Non-pigmented ciliary epithelial cell (primary cell): ENCODE measurements around the gene RASAL3.
"Not testable (repeated sequence)": the region's sequence is repeated elsewhere in the genome, so short reads cannot be mapped to it uniquely, and the experiment has no call there.

Source experiments
- DNase-seq: peaks from one replicate; pipeline ENCODE4 v3.0.0-alpha.2; 2010; ENCODE audit warnings: low read depth

The RASAL3 gene

GRCh38 chr19:15464394-15465385, at the start of gene RASAL3:
RASAL3 (minus strand) TSS chr19:15464544; CDS start chr19:15464358, 186 bp downstream.
- no peak for DNase-seq

- DNase-seq: no peak
Measured at GRCh38 chr19:15511671-15512424, 47.5 kb upstream of the RASAL3 start.

- DNase-seq: no peak
Measured at GRCh38 chr19:15508035-15508710, 43.8 kb upstream of the RASAL3 start, which contains the start of gene CYP4F22. CYP4F22 (plus strand) TSS chr19:15508525; CDS start chr19:15525337, 16,812 bp downstream.

- no peak for DNase-seq
Measured at GRCh38 chr19:15507068-15508034, 43.0 kb upstream of the RASAL3 start.

GRCh38 chr19:15506074-15506571, 41.8 kb upstream of the RASAL3 start:
- DNase-seq: no peak

- DNase-seq: no peak
Measured at GRCh38 chr19:15502264-15502663, 37.9 kb upstream of the RASAL3 start.

GRCh38 chr19:15501596-15501995, 37.3 kb upstream of the RASAL3 start:
- DNase-seq: no peak

- DNase-seq: no peak
Measured at GRCh38 chr19:15498910-15499309, 34.6 kb upstream of the RASAL3 start.

- no peak for DNase-seq
Measured at GRCh38 chr19:15498156-15498858, 34.0 kb upstream of the RASAL3 start.

- no peak for DNase-seq
Measured at GRCh38 chr19:15495151-15495550, 30.8 kb upstream of the RASAL3 start.

GRCh38 chr19:15488489-15489226, 24.3 kb upstream of the RASAL3 start:
- DNase-seq: no peak

GRCh38 chr19:15487038-15487437, 22.7 kb upstream of the RASAL3 start:
- no peak for DNase-seq

GRCh38 chr19:15485768-15486167, 21.4 kb upstream of the RASAL3 start:
- not testable (repeated sequence) for DNase-seq

GRCh38 chr19:15480996-15481395, 16.7 kb upstream of the RASAL3 start:
- not testable (repeated sequence) for DNase-seq

GRCh38 chr19:15479391-15480345, 15.3 kb upstream of the RASAL3 start, which contains the start of gene PGLYRP2:
PGLYRP2 (minus strand) TSS chr19:15479501; CDS start chr19:15479371, 130 bp downstream.
- DNase-seq: no peak

GRCh38 chr19:15476325-15476724, 12.0 kb upstream of the RASAL3 start:
- no peak for DNase-seq

- no peak for DNase-seq
Measured at GRCh38 chr19:15475611-15476010, 11.3 kb upstream of the RASAL3 start.

- DNase-seq: no peak
Measured at GRCh38 chr19:15475169-15475568, 10.8 kb upstream of the RASAL3 start.
